K562 (cell line): ENCODE data around the gene SBF1. TPM values are rescaled to one million over a fixed set of nuclear protein-coding genes. Genes with fewer than 3 reads are reported as not detected.

Experiments used
- ATAC-seq: fragments of 200-7000 bp; cut with Tn5 transposase; 3 replicates; pipeline ENCODE4 v1.9.1; 2020; ENCODE audit warnings: moderate library complexity
- BruUV-seq: library from RNA; stranded (reverse); fragments of 400-500 nt; replicated peaks from 2 replicates; lab custom pipeline; 2021; lab: Mats Ljungman, UMichigan
- CTCF ChIA-PET: fragments of 300-600 bp; formaldehyde crosslinking; extraction: SDS; loops from one replicate; lab custom pipeline; 2021; ENCODE audit warnings: low intra/inter-chr PET ratio; lab: Yijun Ruan, JAX
- POLR2A ChIA-PET: fragments of 300-600, 350-650 bp; sonication (Branson Sonifier 250); formaldehyde crosslinking; extraction: SDS; loops from one replicate; lab custom pipeline; 2021; ENCODE audit warnings: antibody characterized with exemption, inconsistent platforms; lab: Yijun Ruan, JAX
- DNase-seq, 4 experiments: peaks; one replicate each; pipeline versions ENCODE4 v3.0.0 to v3.0.0-alpha.2; 2011 to 2018; ENCODE audit warnings: low spot score in 3 of 4, mixed read lengths in 3 of 4; ENCODE audit errors: extremely low read depth in 1 of 4
- FAIRE-seq: peaks from 2 replicates; lab custom pipeline; 2011; peaks lifted over from hg19 to GRCh38; lab: Jason Lieb, UNC
- H2AFZ ChIP-seq: 2 replicates; pipeline ENCODE4 v1.6.0; 2011; ENCODE audit warnings: low read depth, low read length, control low read depth, inconsistent platforms
- H3K27ac ChIP-seq: fragments of 200-600 bp; 3 replicates; pipeline ENCODE4 v1.8.0; 2011; ENCODE audit warnings: low read depth, mild to moderate bottlenecking, control low read depth, inconsistent platforms, low read length, moderate library complexity, mixed read lengths; ENCODE audit errors: extremely low read depth
- H3K27me3 ChIP-seq, 2 experiments: fragments of 300-600 bp in 1 of 2; 2 replicates in 1 of 2; 3 replicates in 1 of 2; pipeline versions ENCODE4 v1.6.0 to v1.8.0; 2011; ENCODE audit warnings: inconsistent platforms in 2 of 2, low read length in 2 of 2, mild to moderate bottlenecking in 1 of 2, mixed read lengths in 1 of 2, moderate library complexity in 1 of 2; ENCODE audit not compliant: control insufficient read depth in 2 of 2, insufficient read depth in 2 of 2
- H3K36me3 ChIP-seq: fragments of 300-600 bp; 3 replicates; pipeline ENCODE4 v1.8.0; 2011; ENCODE audit warnings: mild to moderate bottlenecking, low read length, inconsistent platforms; ENCODE audit not compliant: control insufficient read depth, insufficient read depth
- H3K4me1 ChIP-seq, 2 experiments: fragments of 200-600 bp in 1 of 2; replicated peaks in 1 of 2; 2 replicates in 1 of 2; 3 replicates in 1 of 2; pipeline versions ENCODE4 v1.5.1 to v1.8.0; 2011; ENCODE audit warnings: inconsistent platforms in 2 of 2, low read length in 2 of 2, mild to moderate bottlenecking in 1 of 2, mixed read lengths in 1 of 2, moderate library complexity in 1 of 2; ENCODE audit not compliant: control insufficient read depth in 2 of 2, insufficient read depth in 2 of 2
- H3K4me2 ChIP-seq: 2 replicates; pipeline ENCODE4 v1.6.1; 2011; ENCODE audit warnings: low read length, control low read depth, inconsistent platforms, mixed read lengths; ENCODE audit not compliant: insufficient read depth
- H3K4me3 ChIP-seq: fragments of 200-600 bp; sonication (generic), shearing (Covaris generic); 2 replicates; pipeline ENCODE4 v1.5.1; 2016; ENCODE audit warnings: control low read depth, inconsistent platforms
- H3K79me2 ChIP-seq: fragments of 200-600 bp; 3 replicates; pipeline ENCODE4 v1.8.0; 2011; ENCODE audit warnings: low read length, inconsistent platforms; ENCODE audit not compliant: control insufficient read depth, insufficient read depth
- H3K9ac ChIP-seq, 2 experiments: 2 replicates each; pipeline versions ENCODE4 v1.6.0 to v1.6.1; 2011; ENCODE audit warnings: low read depth in 2 of 2, low read length in 2 of 2, control low read depth in 1 of 2, inconsistent platforms in 1 of 2, mild to moderate bottlenecking in 1 of 2, mixed read lengths in 1 of 2; ENCODE audit not compliant: insufficient read depth in 1 of 2
- H3K9me1 ChIP-seq: one replicate; pipeline ENCODE4 v1.6.0; 2011; ENCODE audit warnings: inconsistent platforms, mild to moderate bottlenecking, low read length, moderate library complexity; ENCODE audit not compliant: control insufficient read depth, insufficient read depth
- H3K9me3 ChIP-seq: replicated peaks from 2 replicates; pipeline ENCODE4 v1.5.1; 2011; ENCODE audit warnings: low read depth, low read length, inconsistent platforms; ENCODE audit not compliant: control insufficient read depth, insufficient read depth
- H4K20me1 ChIP-seq: replicated peaks from 2 replicates; pipeline ENCODE4 v1.6.1; 2011; ENCODE audit warnings: low read length, inconsistent platforms, mixed read lengths; ENCODE audit not compliant: control insufficient read depth, insufficient read depth
- CHD4 ChIP-seq: fragments of 200-600 bp; sonication (generic); IDR thresholded peaks from 3 replicates; pipeline ENCODE4 v1.6.1; 2012; ENCODE audit warnings: low read depth, mild to moderate bottlenecking, mixed read lengths, low read length, inconsistent platforms; ENCODE audit not compliant: insufficient read depth, insufficient replicate concordance, poor library complexity, severe bottlenecking
- CREB3 ChIP-seq: fragments of 450-650 bp; conservative IDR thresholded peaks from 2 replicates; pipeline ENCODE4 v1.6.1; 2016; ENCODE audit warnings: missing genetic modification characterization, low read depth, mild to moderate bottlenecking, missing compliant biosample characterization, moderate library complexity
- DNMT1 ChIP-seq: fragments of 450-650 bp; IDR thresholded peaks from 2 replicates; pipeline ENCODE4 v1.6.1; 2016; ENCODE audit warnings: antibody characterized with exemption, mild to moderate bottlenecking
- ELF1 ChIP-seq: fragments of 200-800 bp; sonication (Bioruptor generic); IDR thresholded peaks from 2 replicates; pipeline ENCODE4 v1.6.1; 2016; ENCODE audit warnings: missing genetic modification characterization, missing compliant biosample characterization
- IRF2 ChIP-seq: sonication (generic); formaldehyde crosslinking; IDR thresholded peaks from 2 replicates; pipeline ENCODE4 v1.8.1; 2022; ENCODE audit warnings: mild to moderate bottlenecking, missing genetic modification reagents
- POLR2A ChIP-seq: fragments of 450-650 bp; conservative IDR thresholded peaks from 2 replicates; pipeline ENCODE4 v1.6.1; 2016
- ZNF77 ChIP-seq: fragments of 250-450 bp; sonication (Bioruptor Pico); IDR thresholded peaks from 2 replicates; pipeline ENCODE4 v1.5.0; 2020
- WGBS: fragments of 100-300 bp; shearing (Covaris generic); methylation state at CpG from one replicate; pipeline ENCODE4 v1.1.6; 2016; ENCODE audit warnings: low coverage, mixed read lengths; ENCODE audit not compliant: insufficient coverage; ENCODE audit errors: missing lambda C conversion rate; 5-methylcytosine and 5-hydroxymethylcytosine counted together
- in situ Hi-C: fragments of 300-500 bp; cut with MboI; formaldehyde crosslinking; loops from 4 replicates; pipeline ENCODE4 v1.15.0; 2018; ENCODE audit warnings: inconsistent platforms, mixed read lengths
- intact Hi-C: fragments of 100-400 bp; cut with micrococcal nuclease; formaldehyde crosslinking; loops from 2 replicates; pipeline ENCODE4 v1.14.2; 2022
- polyA plus RNA-seq, 8 experiments: library from polyadenylated mRNA; depleted of rRNA in 4 of 8; stranded (reverse) in 5 of 8; unstranded in 3 of 8; fragments of >200 nt; fragmentation: Nextera tagmentation in 2 of 8; fragmentation: Illumina TruSeq in 1 of 8; extraction: Ambion mirVana in 2 of 8; extraction: Trizol in 1 of 8; gene quantifications; 2 replicates each; pipeline versions ENCODE4 v1.2.1 to v1.2.3, GENCODE V29; 2011 to 2014; ENCODE audit warnings: inconsistent platforms in 1 of 8, missing spikeins in 1 of 8
- total RNA-seq, 7 experiments: library from RNA; depleted of rRNA in 6 of 7; stranded (reverse); fragments of >200 nt in 6 of 7; fragmentation: Illumina TruSeq in 2 of 7; extraction: Trizol in 2 of 7; gene quantifications; 2 replicates each; pipeline versions ENCODE4 v1.2.1 to v1.2.3, GENCODE V29; 2011 to 2021; ENCODE audit warnings: low replicate concordance in 1 of 7

The SBF1 gene
- total and polyA plus RNA-seq, 9 of the 15 experiments (the other 6 are each of a cell fraction or from before 2014, with no cell fraction given), result 0.44 to 50.4 (median 11.4) TPM

GRCh38 chr22:50475652-50476002 lies 792 bp upstream of the SBF1 start:
- Histone ChIP-seq H3K27me3 (no peaks in the 10 kb centered on the region), H3K79me2 (peaks cover 36% of the 10 kb centered on the region), H3K4me2 (peak overlapping the region; percentile 68)
- TF ChIP-seq ELF1 (tag), result no peak
- TF ChIP-seq DNMT1, result no peak
- TF ChIP-seq CREB3 (tag), result no peak
- TF ChIP-seq CHD4, result no peak
- no peak for TF ChIP-seq IRF2 (CRISPR knock-in tag)
- TF ChIP-seq ZNF77, result no peak
- no peak for TF ChIP-seq POLR2A
- TF ChIP-seq, all 486 proteins: peak for 0
- POLR2A ChIA-PET, result interaction anchor here (0.6 kb wide), 1 partner anchor 26 kb away, joined by 3 read pairs; no protein-coding TSS in a partner anchor
- Histone ChIP-seq H3K4me1 (peaks cover 16 to 48% of the 10 kb centered on the region in 2 experiments; a peak in 4 of 5 replicates), H2AFZ (peak overlapping the region; percentile 85; the same call in 1 of the 2 replicates), H3K9ac (peak overlapping the region in 1 of 2 experiments; percentile 92; a peak in 2 of 4 replicates), H3K4me3 (no peak overlapping the region), H3K27ac (no peak overlapping the region), H3K9me1 (peaks cover 4% of the 10 kb centered on the region), H3K36me3 (0 out of 3 replicates have a peak, but pooled peaks cover 2% of the 10 kb centered on the region), H4K20me1 (peaks cover 27% of the 10 kb centered on the region), H3K9me3 (no peaks in the 10 kb centered on the region)
- FAIRE-seq (no peak), ATAC-seq (no peak), DNase-seq (no peak)
- intact Hi-C loops (no loop called here), in situ Hi-C loops (no loop called here)
- no TSS peak for BruUV-seq
- CTCF ChIA-PET, result no interaction called here
- WGBS, result 90% methylated on average over 6 of the region's 6 CpGs
